A549 (cell line): ENCODE results near the gene VPS41. TPM values are rescaled to one million over a fixed set of nuclear protein-coding genes. Genes with fewer than 3 reads are reported as not detected.

Source experiments
- ATAC-seq, 2 experiments: fragments of 200-7000 bp in 1 of 2; fragments of >200 bp in 1 of 2; cut with Nextera tagmentation in 1 of 2; cut with Tn5 transposase in 1 of 2; 3 replicates each; pipeline versions ENCODE4 v1.8.0 to v1.9.1; 2018 to 2020; ENCODE audit warnings: mild to moderate bottlenecking in 1 of 2, moderate library complexity in 1 of 2
- CTCF ChIA-PET: fragments of 300-600 bp; sonication (Branson Sonifier 250); formaldehyde crosslinking; extraction: SDS; loops from one replicate; lab custom pipeline; 2021; ENCODE audit warnings: antibody characterized with exemption, inconsistent platforms; lab: Yijun Ruan, JAX
- POLR2A ChIA-PET: fragments of 350-600 bp; formaldehyde crosslinking; extraction: SDS; loops from one replicate; lab custom pipeline; 2021; ENCODE audit warnings: antibody characterized with exemption, inconsistent platforms; lab: Yijun Ruan, JAX
- DNase-seq, 2 experiments: peaks; one replicate each; pipeline versions ENCODE4 v3.0.0 to v3.0.0-alpha.2; 2011 to 2016; ENCODE audit warnings: low read depth in 1 of 2, low spot score in 1 of 2
- FAIRE-seq: peaks from 2 replicates; lab custom pipeline; 2011; peaks lifted over from hg19 to GRCh38; lab: Jason Lieb, UNC
- H3K27ac ChIP-seq, 2 experiments: fragments of >200 bp; sonication (Bioruptor Twin); formaldehyde crosslinking; 3 replicates each; pipeline ENCODE4 v1.5.1; 2016 to 2017
- H3K4me1 ChIP-seq: fragments of >200 bp; sonication (Bioruptor Twin); formaldehyde crosslinking; 3 replicates; pipeline ENCODE4 v1.6.1; 2016
- H3K4me2 ChIP-seq: fragments of >200 bp; sonication (Bioruptor Twin); formaldehyde crosslinking; 3 replicates; pipeline ENCODE4 v1.6.1; 2016
- H3K4me3 ChIP-seq: fragments of >200 bp; sonication (Bioruptor Twin); formaldehyde crosslinking; 3 replicates; pipeline ENCODE4 v1.5.1; 2016
- H3K9me3 ChIP-seq: fragments of >200 bp; sonication (Bioruptor Twin); formaldehyde crosslinking; 3 replicates; pipeline ENCODE4 v1.6.1; 2016
- CBX2 ChIP-seq: fragments of 200-600 bp; sonication (generic); IDR thresholded peaks from 2 replicates; pipeline ENCODE4 v1.6.1; 2016; ENCODE audit warnings: low read depth, mild to moderate bottlenecking, borderline replicate concordance
- CEBPB ChIP-seq, 2 experiments: fragments of >200 bp in 1 of 2; sonication (Bioruptor Twin) in 1 of 2; formaldehyde crosslinking in 1 of 2; IDR thresholded peaks; 2 replicates each; pipeline ENCODE4 v1.6.1; 2012 to 2016
- CHD2 ChIP-seq: fragments of 150-350 bp; IDR thresholded peaks from 2 replicates; pipeline ENCODE4 v1.6.1; 2014; ENCODE audit warnings: low read length; ENCODE audit not compliant: partially characterized antibody
- CHD4 ChIP-seq: fragments of 200-600 bp; sonication (generic); IDR thresholded peaks from 2 replicates; pipeline ENCODE4 v1.6.1; 2016; ENCODE audit warnings: antibody characterized with exemption, mild to moderate bottlenecking, borderline replicate concordance
- FOSL2 ChIP-seq, 2 experiments: fragments of 450-650 bp in 1 of 2; fragments of >200 bp in 1 of 2; sonication (Bioruptor Twin) in 1 of 2; formaldehyde crosslinking; IDR thresholded peaks; 2 replicates each; pipeline versions ENCODE4 v1.5.0 to v1.6.1; 2016 to 2020; ENCODE audit warnings: mild to moderate bottlenecking in 1 of 2, moderate library complexity in 1 of 2
- HOXB13 ChIP-seq: fragments of 250-450 bp; sonication (Bioruptor Pico); IDR thresholded peaks from 2 replicates; pipeline ENCODE4 v1.5.0; 2020; ENCODE audit warnings: low read depth, mild to moderate bottlenecking, moderate library complexity
- JUNB ChIP-seq: fragments of >200 bp; sonication (Bioruptor Twin); formaldehyde crosslinking; IDR thresholded peaks from 2 replicates; pipeline ENCODE4 v1.6.1; 2016
- MAFK ChIP-seq: fragments of 450-650 bp; IDR thresholded peaks from 2 replicates; pipeline ENCODE4 v1.6.1; 2014; ENCODE audit not compliant: partially characterized antibody
- MYC ChIP-seq: IDR thresholded peaks from 2 replicates; pipeline ENCODE4 v1.6.1; 2012; ENCODE audit warnings: mild to moderate bottlenecking, inconsistent platforms, low read length, improper control_type of control experiment, borderline replicate concordance
- NFE2L2 ChIP-seq: fragments of 150-350 bp; conservative IDR thresholded peaks from 2 replicates; pipeline ENCODE4 v1.6.1; 2014; ENCODE audit warnings: low read length
- POLR2A ChIP-seq: IDR thresholded peaks from 2 replicates; pipeline ENCODE4 v1.6.1; 2012; ENCODE audit warnings: mild to moderate bottlenecking, low read length
- RAD21 ChIP-seq, 2 experiments: fragments of >200 bp in 1 of 2; sonication (Bioruptor Twin) in 1 of 2; formaldehyde crosslinking in 1 of 2; IDR thresholded peaks in 1 of 2; conservative IDR thresholded peaks in 1 of 2; 2 replicates in 1 of 2; 3 replicates in 1 of 2; pipeline ENCODE4 v1.6.1; 2012 to 2018; ENCODE audit warnings: inconsistent platforms in 1 of 2
- SREBF2 ChIP-seq: fragments of 450-650 bp; IDR thresholded peaks from 2 replicates; pipeline ENCODE4 v1.6.1; 2014; ENCODE audit warnings: mild to moderate bottlenecking, moderate library complexity
- TFCP2L1 ChIP-seq: fragments of 250-450 bp; sonication (Bioruptor Pico); IDR thresholded peaks from 2 replicates; pipeline ENCODE4 v1.5.0; 2021; ENCODE audit warnings: mild to moderate bottlenecking
- WGBS: methylation state at CpG from one replicate; pipeline ENCODE4 v1.1.6; 2017; ENCODE audit errors: missing lambda C conversion rate; 5-methylcytosine and 5-hydroxymethylcytosine counted together
- polyA plus RNA-seq, 4 experiments: library from polyadenylated mRNA; depleted of rRNA in 3 of 4; stranded (reverse); fragments of >200 nt; fragmentation: RNase III in 1 of 4; extraction: RNeasy Plus Mini Kit Qiagen cat#74134 plus additional on column Dnase treatment in 1 of 4; gene quantifications; 2 replicates in 3 of 4; 3 replicates in 1 of 4; pipeline ENCODE4 v1.2.3, GENCODE V29; 2011 to 2017
- TF ChIP-seq, protein P1 (sequence below): fragments of 450-650 bp; IDR thresholded peaks from 2 replicates; pipeline ENCODE4 v1.6.1; 2014; ENCODE audit warnings: antibody characterized with exemption
- TF ChIP-seq, protein P2 (sequence below): fragments of 250-450 bp; sonication (Bioruptor Pico); IDR thresholded peaks from 2 replicates; pipeline ENCODE4 v1.5.0; 2021; ENCODE audit warnings: mild to moderate bottlenecking, moderate library complexity, borderline replicate concordance
- TF ChIP-seq, protein P3 (sequence below): fragments of >200 bp; sonication (Bioruptor Twin); formaldehyde crosslinking; IDR thresholded peaks from 2 replicates; pipeline ENCODE4 v1.6.1; 2016
- TF ChIP-seq, protein P4 (sequence below): IDR thresholded peaks from 2 replicates; pipeline ENCODE4 v1.6.1; 2012
- TF ChIP-seq, protein P5 (sequence below): IDR thresholded peaks from 2 replicates; pipeline ENCODE4 v1.6.1; 2012

VPS41 gene
- polyA plus RNA-seq, 2 of the 4 experiments (the other 2 are of a cell fraction) = 24.6 to 59.9 TPM

DNA sequence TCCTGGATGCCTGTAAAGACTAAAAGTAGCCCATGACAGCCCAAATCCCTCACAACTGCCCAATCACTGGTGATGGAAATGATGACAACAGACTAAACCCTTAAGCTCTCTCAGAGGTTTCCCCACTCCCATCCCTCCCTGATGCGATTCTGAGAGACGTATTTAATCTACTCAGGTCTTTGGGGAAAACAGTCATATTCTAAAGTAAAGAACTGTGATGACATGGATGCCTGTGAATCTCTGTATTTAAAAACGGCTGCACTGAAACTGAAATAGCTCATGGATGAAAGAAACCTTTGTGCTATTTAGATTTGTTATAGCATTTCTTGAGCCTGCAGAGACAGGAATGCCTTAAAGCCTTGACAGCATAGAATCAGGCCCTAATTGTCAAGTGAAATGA, 28.5 kb downstream of the VPS41 start:
- Histone ChIP-seq H3K4me3 (no peak overlapping the region), H3K27ac (no peak overlapping the region), H3K4me1 (no peaks in the 10 kb centered on the region), H3K4me2 (no peak overlapping the region), H3K9me3 (no peaks in the 10 kb centered on the region)
- no peak for FAIRE-seq
- DNase-seq = no peak
- CTCF ChIA-PET = no interaction called here
- ATAC-seq = no peak
- POLR2A ChIA-PET = interaction anchor here (0.6 kb wide), 1 partner anchor 41 kb away, joined by 3 read pairs; no protein-coding TSS in a partner anchor
- TF ChIP-seq, protein P1, sequence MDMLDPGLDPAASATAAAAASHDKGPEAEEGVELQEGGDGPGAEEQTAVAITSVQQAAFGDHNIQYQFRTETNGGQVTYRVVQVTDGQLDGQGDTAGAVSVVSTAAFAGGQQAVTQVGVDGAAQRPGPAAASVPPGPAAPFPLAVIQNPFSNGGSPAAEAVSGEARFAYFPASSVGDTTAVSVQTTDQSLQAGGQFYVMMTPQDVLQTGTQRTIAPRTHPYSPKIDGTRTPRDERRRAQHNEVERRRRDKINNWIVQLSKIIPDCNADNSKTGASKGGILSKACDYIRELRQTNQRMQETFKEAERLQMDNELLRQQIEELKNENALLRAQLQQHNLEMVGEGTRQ = no peak
- no peak for TF ChIP-seq JUNB
- no peak for TF ChIP-seq TFCP2L1
- TF ChIP-seq, protein P2, sequence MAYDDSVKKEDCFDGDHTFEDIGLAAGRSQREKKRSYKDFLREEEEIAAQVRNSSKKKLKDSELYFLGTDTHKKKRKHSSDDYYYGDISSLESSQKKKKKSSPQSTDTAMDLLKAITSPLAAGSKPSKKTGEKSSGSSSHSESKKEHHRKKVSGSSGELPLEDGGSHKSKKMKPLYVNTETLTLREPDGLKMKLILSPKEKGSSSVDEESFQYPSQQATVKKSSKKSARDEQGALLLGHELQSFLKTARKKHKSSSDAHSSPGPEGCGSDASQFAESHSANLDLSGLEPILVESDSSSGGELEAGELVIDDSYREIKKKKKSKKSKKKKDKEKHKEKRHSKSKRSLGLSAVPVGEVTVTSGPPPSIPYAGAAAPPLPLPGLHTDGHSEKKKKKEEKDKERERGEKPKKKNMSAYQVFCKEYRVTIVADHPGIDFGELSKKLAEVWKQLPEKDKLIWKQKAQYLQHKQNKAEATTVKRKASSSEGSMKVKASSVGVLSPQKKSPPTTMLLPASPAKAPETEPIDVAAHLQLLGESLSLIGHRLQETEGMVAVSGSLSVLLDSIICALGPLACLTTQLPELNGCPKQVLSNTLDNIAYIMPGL (CRISPR knock-in tag) = no peak
- TF ChIP-seq, protein P3, sequence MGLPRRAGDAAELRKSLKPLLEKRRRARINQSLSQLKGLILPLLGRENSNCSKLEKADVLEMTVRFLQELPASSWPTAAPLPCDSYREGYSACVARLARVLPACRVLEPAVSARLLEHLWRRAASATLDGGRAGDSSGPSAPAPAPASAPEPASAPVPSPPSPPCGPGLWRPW = no peak
- no peak for TF ChIP-seq RAD21 (conservative IDR thresholded peaks at IDR 0.05 in 1 of 2, IDR thresholded peaks at IDR 0.05 in 1 of 2)
- TF ChIP-seq HOXB13 = no peak
- TF ChIP-seq SREBF2 = no peak
- TF ChIP-seq CEBPB (IDR thresholded peaks at IDR 0.05) = no peak
- TF ChIP-seq, protein P4, sequence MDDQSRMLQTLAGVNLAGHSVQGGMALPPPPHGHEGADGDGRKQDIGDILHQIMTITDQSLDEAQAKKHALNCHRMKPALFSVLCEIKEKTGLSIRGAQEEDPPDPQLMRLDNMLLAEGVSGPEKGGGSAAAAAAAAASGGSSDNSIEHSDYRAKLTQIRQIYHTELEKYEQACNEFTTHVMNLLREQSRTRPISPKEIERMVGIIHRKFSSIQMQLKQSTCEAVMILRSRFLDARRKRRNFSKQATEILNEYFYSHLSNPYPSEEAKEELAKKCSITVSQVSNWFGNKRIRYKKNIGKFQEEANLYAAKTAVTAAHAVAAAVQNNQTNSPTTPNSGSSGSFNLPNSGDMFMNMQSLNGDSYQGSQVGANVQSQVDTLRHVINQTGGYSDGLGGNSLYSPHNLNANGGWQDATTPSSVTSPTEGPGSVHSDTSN = no peak
- no peak for TF ChIP-seq CHD4
- no peak for TF ChIP-seq NFE2L2
- no peak for TF ChIP-seq MYC
- TF ChIP-seq MAFK = no peak
- TF ChIP-seq CBX2 = no peak
- 97% methylated on average over 3 of the region's 3 CpGs for WGBS

DNA sequence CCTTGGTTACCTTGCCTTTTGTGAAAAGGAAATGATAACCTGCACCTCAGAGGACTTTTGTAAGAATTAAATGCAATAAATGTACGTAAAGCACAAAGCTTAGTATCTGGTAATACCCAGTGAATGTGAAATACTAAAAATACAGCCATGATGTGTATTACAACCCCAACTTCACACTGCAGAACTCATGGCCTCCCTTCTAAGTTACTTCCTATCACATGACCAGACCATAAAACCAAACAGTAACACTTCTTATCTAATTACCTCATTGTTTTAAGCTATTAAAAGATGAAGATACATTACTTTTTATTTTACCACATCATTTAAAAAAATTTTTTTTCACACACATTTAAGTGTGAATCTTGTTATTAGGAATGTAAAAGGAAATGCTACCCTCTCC, 29.0 kb downstream of the VPS41 start:
- Histone ChIP-seq H3K4me1 (no peaks in the 10 kb centered on the region), H3K4me3 (no peak overlapping the region), H3K27ac (no peak overlapping the region), H3K9me3 (no peaks in the 10 kb centered on the region), H3K4me2 (no peak overlapping the region)
- FAIRE-seq = no peak
- TF ChIP-seq FOSL2 (IDR thresholded peaks at IDR 0.05) = no peak
- TF ChIP-seq FOSL2 (CRISPR knock-in tag; IDR thresholded peaks at IDR 0.05) = no peak
- no peak for TF ChIP-seq CHD2
- no peak for TF ChIP-seq POLR2A
- TF ChIP-seq, protein P5, sequence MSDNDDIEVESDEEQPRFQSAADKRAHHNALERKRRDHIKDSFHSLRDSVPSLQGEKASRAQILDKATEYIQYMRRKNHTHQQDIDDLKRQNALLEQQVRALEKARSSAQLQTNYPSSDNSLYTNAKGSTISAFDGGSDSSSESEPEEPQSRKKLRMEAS = no peak
- TF ChIP-seq JUNB = no peak
- TF ChIP-seq, protein P2 (CRISPR knock-in tag) = no peak
- TF ChIP-seq MYC = no peak
- TF ChIP-seq, protein P3 = no peak
- no peak for TF ChIP-seq TFCP2L1
- POLR2A ChIA-PET = interaction anchor here (0.6 kb wide), 1 partner anchor 41 kb away, joined by 3 read pairs; no protein-coding TSS in a partner anchor
- DNase-seq = no peak
- CTCF ChIA-PET = no interaction called here
- ATAC-seq = no peak
- WGBS = 94% methylated on average over 1 of the region's 1 CpG
